ENCODE measurements around the gene SLC25A51. TPM values are rescaled to one million over a fixed set of nuclear protein-coding genes. Genes with fewer than 3 reads are reported as not detected.

The SLC25A51 gene
- total RNA-seq, 5 donors from 2014 or later (not counting 1 experiment from before 2014, with no cell fraction given) = 19.7 to 37.6 (median 32.4) TPM

DNA sequence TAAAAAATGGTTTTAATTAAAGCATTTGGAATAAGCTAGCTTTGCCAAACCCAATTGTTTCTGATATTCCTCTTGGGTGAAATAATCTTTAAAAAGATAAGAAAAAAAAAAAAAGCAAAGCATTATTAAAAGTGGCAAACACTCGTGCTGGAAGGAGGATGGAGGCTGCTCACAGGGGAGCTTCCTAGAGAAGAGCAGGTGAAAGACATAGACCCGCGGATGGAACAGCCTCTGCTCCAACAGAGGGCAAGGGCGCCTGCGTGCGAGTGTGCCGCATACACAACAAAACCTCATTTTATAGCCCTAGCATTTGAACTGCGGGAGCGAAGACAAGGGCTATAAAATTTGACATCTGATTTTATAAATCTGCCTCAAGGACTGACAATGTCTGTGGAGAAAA, 33.4 kb upstream of the SLC25A51 start:
- no peaks in the 10 kb centered on the region for H3K4me1 ChIP-seq (ENCODE audit: control insufficient read depth in 1 of 2, extremely low read depth in 1 of 2, insufficient read depth in 2 of 2, low read length in 2 of 2)
- no peak overlapping the region for H3K4me3 ChIP-seq (ENCODE audit: control insufficient read depth in 1 of 2, extremely low read depth in 1 of 2, low read length in 1 of 2)
- no peaks in the 10 kb centered on the region for H3K36me3 ChIP-seq (ENCODE audit: control insufficient read depth in 2 of 2, extremely low read depth in 1 of 2, insufficient read depth in 1 of 2, low read length in 1 of 2)
- ChIA-PET CTCF (no interaction called here), POLR2A (no interaction called here)
- Mint-ChIP-seq H3K4me3 (no peak overlapping the region), H3K36me3 (no peaks in the 10 kb centered on the region), H3K27ac (no peak overlapping the region), H3K4me1 (no peaks in the 10 kb centered on the region), H3K27me3 (no peaks in the 10 kb centered on the region), H3K9me3 (no peaks in the 10 kb centered on the region)
- peaks cover 0 to 6% of the 10 kb centered on the region in 2 experiments for H3K27me3 ChIP-seq (replicated peaks in 1 of 2; ENCODE audit: control insufficient read depth in 2 of 2, extremely low read depth in 1 of 2, insufficient read depth in 2 of 2, low read length in 1 of 2)
- ATAC-seq (replicated peaks in 1 of 4) = no peak
- no peaks in the 10 kb centered on the region for H3K9me3 ChIP-seq
- 20% methylated on average over 1 of the region's 9 CpGs for whole genome bisulfite sequencing (ENCODE audit: insufficient coverage)
- H3K27ac ChIP-seq (ENCODE audit: low read length) = no peak overlapping the region
- no peak for DNase-seq

DNA sequence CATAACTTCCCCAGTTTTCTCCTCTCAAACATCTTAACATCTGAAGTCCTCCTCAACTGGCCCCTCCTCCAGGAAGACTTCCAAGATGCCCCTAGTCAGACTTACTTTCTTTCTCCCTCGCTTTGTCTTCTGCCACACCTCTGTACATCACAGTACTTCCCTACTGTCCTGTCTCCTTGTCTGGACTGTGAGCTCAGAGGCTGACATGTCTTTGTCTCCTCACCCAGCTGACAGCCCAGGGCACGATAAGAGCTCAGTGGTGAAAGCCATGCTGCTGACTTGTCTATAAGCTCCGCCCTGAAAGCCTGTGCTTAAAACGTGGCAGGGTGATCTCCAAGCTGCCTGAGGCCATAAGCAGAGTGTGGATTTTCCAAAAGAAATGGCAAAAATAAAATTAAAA, 33.0 kb upstream of the SLC25A51 start:
- no peak for ATAC-seq (replicated peaks in 1 of 4)
- Mint-ChIP-seq H3K36me3 (no peaks in the 10 kb centered on the region), H3K4me1 (no peaks in the 10 kb centered on the region), H3K27me3 (no peaks in the 10 kb centered on the region), H3K4me3 (no peak overlapping the region), H3K27ac (no peak overlapping the region), H3K9me3 (no peaks in the 10 kb centered on the region)
- Histone ChIP-seq H3K4me3 (ENCODE audit: control insufficient read depth in 1 of 2, extremely low read depth in 1 of 2, low read length in 1 of 2) (no peak overlapping the region), H3K36me3 (ENCODE audit: control insufficient read depth in 2 of 2, extremely low read depth in 1 of 2, insufficient read depth in 1 of 2, low read length in 1 of 2) (no peaks in the 10 kb centered on the region), H3K4me1 (ENCODE audit: control insufficient read depth in 1 of 2, extremely low read depth in 1 of 2, insufficient read depth in 2 of 2, low read length in 2 of 2) (no peaks in the 10 kb centered on the region), H3K27me3 (replicated peaks in 1 of 2; ENCODE audit: control insufficient read depth in 2 of 2, extremely low read depth in 1 of 2, insufficient read depth in 2 of 2, low read length in 1 of 2) (peaks cover 0 to 4% of the 10 kb centered on the region in 2 experiments), H3K9me3 (no peaks in the 10 kb centered on the region), H3K27ac (ENCODE audit: low read length) (no peak overlapping the region)
- WGBS (ENCODE audit: insufficient coverage) = 87% methylated on average over 3 of the region's 4 CpGs
- DNase-seq = no peak
- ChIA-PET CTCF (no interaction called here), POLR2A (no interaction called here)

DNA sequence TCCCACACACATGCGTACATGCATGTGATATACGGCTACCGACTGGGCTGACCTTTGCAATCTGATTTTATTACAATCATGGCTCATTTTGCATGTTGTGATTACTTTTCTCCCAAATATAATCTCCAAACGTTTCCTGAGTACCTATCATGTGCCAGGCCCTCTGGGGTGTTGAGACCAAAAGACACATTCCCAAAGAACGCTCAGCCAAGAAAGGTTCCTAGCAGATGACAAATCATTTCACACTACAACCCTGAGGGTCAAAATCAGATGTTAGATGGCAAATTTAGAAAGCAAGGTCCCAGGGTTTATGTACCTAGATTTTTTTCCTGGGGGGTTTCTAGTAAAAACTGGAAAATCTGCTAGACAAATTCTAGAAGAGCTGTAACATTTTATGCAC, 32.4 kb upstream of the SLC25A51 start:
- Mint-ChIP-seq H3K4me3 (no peak overlapping the region), H3K27ac (no peak overlapping the region), H3K36me3 (no peaks in the 10 kb centered on the region), H3K27me3 (no peaks in the 10 kb centered on the region), H3K9me3 (no peaks in the 10 kb centered on the region), H3K4me1 (no peaks in the 10 kb centered on the region)
- ChIA-PET POLR2A (no interaction called here), CTCF (no interaction called here)
- H3K4me1 ChIP-seq (ENCODE audit: control insufficient read depth in 1 of 2, extremely low read depth in 1 of 2, insufficient read depth in 2 of 2, low read length in 2 of 2) = no peaks in the 10 kb centered on the region
- no peak overlapping the region for H3K27ac ChIP-seq (ENCODE audit: low read length)
- H3K4me3 ChIP-seq (ENCODE audit: control insufficient read depth in 1 of 2, extremely low read depth in 1 of 2, low read length in 1 of 2) = no peak overlapping the region
- WGBS (ENCODE audit: insufficient coverage) = no CpG with 5 or more reads among the region's 5 CpGs
- H3K36me3 ChIP-seq (ENCODE audit: control insufficient read depth in 2 of 2, extremely low read depth in 1 of 2, insufficient read depth in 1 of 2, low read length in 1 of 2) = no peaks in the 10 kb centered on the region
- H3K9me3 ChIP-seq = no peaks in the 10 kb centered on the region
- ATAC-seq (replicated peaks in 1 of 4) (no peak), DNase-seq (no peak)
- peaks cover 0 to 3% of the 10 kb centered on the region in 2 experiments for H3K27me3 ChIP-seq (replicated peaks in 1 of 2; ENCODE audit: control insufficient read depth in 2 of 2, extremely low read depth in 1 of 2, insufficient read depth in 2 of 2, low read length in 1 of 2)

DNA sequence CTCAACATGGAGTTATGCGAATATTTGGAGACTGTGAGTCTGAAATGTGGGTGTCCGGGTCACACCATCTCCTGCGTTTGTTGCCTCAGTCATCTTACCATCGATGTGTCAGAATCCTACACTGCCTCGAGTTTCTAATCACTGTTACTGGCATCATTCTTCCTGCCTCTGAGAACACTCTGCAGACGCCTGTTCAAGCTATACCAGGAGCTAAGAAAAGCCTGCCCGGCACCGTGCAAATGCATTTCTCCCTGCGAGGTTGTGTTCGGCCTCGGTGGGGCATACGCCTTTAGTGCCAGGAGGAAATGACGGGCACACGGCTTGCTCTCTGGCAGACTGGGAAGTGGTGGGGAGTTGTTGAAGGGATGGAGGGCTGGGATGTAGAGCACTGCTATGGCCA, 31.2 kb upstream of the SLC25A51 start:
- CTCF ChIA-PET = no interaction called here
- WGBS (ENCODE audit: insufficient coverage) = 90% methylated on average over 12 of the region's 14 CpGs

DNA sequence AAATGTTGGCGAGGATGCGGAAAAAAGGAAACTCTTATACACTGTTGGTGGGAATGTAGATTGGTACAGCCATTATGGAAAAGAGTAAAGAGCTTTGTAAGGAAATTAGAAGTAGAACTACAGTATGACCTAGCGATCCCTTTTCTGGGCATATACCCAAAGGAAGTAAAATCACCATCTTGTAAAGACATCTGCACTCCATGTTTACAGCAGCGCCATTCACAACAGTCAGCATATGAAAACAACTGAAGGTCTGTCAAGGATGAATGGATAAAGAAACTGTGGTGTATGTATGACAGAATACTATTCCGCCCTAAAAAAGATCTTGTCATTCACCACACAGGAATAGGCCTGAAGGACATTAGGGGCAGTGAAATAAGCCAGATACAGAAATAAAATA, 27.7 kb upstream of the SLC25A51 start:
- Mint-ChIP-seq H3K27me3 (peaks cover 0 to 2% of the 10 kb centered on the region in 2 donors), H3K4me3 (no peak overlapping the region), H3K9me3 (no peaks in the 10 kb centered on the region), H3K36me3 (no peaks in the 10 kb centered on the region), H3K4me1 (no peaks in the 10 kb centered on the region), H3K27ac (no peak overlapping the region)
- WGBS (ENCODE audit: insufficient coverage) = no CpG with 5 or more reads among the region's 5 CpGs
- H3K9me3 ChIP-seq = no peaks in the 10 kb centered on the region
- H3K27me3 ChIP-seq (replicated peaks in 1 of 2; ENCODE audit: control insufficient read depth in 2 of 2, extremely low read depth in 1 of 2, insufficient read depth in 2 of 2, low read length in 1 of 2) = peaks cover 0 to 17% of the 10 kb centered on the region in 2 experiments
- no peak for DNase-seq
- no peak for ATAC-seq (replicated peaks in 1 of 4)
- H3K36me3 ChIP-seq (ENCODE audit: control insufficient read depth in 2 of 2, extremely low read depth in 1 of 2, insufficient read depth in 1 of 2, low read length in 1 of 2) = no peaks in the 10 kb centered on the region
- ChIA-PET CTCF (no interaction called here), POLR2A (no interaction called here)
- no peak overlapping the region for H3K4me3 ChIP-seq (ENCODE audit: control insufficient read depth in 1 of 2, extremely low read depth in 1 of 2, low read length in 1 of 2)
- H3K4me1 ChIP-seq (ENCODE audit: control insufficient read depth in 1 of 2, extremely low read depth in 1 of 2, insufficient read depth in 2 of 2, low read length in 2 of 2) = no peaks in the 10 kb centered on the region
- no peak overlapping the region for H3K27ac ChIP-seq (ENCODE audit: low read length)

More for the DNA sequence above, 31.2 kb upstream of the SLC25A51 start:
- Mint-ChIP-seq H3K9me3 (no peaks in the 10 kb centered on the region), H3K27ac (no peak overlapping the region), H3K36me3 (no peaks in the 10 kb centered on the region), H3K4me1 (no peaks in the 10 kb centered on the region), H3K4me3 (no peak overlapping the region), H3K27me3 (no peaks in the 10 kb centered on the region)
- no peak for ATAC-seq (replicated peaks in 1 of 4)
- no peaks in the 10 kb centered on the region for H3K9me3 ChIP-seq
- H3K27ac ChIP-seq (ENCODE audit: low read length) = no peak overlapping the region
- no peak overlapping the region for H3K4me3 ChIP-seq (ENCODE audit: control insufficient read depth in 1 of 2, extremely low read depth in 1 of 2, low read length in 1 of 2)
- peaks cover 0 to 3% of the 10 kb centered on the region in 2 experiments for H3K27me3 ChIP-seq (replicated peaks in 1 of 2; ENCODE audit: control insufficient read depth in 2 of 2, extremely low read depth in 1 of 2, insufficient read depth in 2 of 2, low read length in 1 of 2)
- DNase-seq = no peak
- no peaks in the 10 kb centered on the region for H3K36me3 ChIP-seq (ENCODE audit: control insufficient read depth in 2 of 2, extremely low read depth in 1 of 2, insufficient read depth in 1 of 2, low read length in 1 of 2)
- no peaks in the 10 kb centered on the region for H3K4me1 ChIP-seq (ENCODE audit: control insufficient read depth in 1 of 2, extremely low read depth in 1 of 2, insufficient read depth in 2 of 2, low read length in 2 of 2)
- POLR2A ChIA-PET = no interaction called here

DNA sequence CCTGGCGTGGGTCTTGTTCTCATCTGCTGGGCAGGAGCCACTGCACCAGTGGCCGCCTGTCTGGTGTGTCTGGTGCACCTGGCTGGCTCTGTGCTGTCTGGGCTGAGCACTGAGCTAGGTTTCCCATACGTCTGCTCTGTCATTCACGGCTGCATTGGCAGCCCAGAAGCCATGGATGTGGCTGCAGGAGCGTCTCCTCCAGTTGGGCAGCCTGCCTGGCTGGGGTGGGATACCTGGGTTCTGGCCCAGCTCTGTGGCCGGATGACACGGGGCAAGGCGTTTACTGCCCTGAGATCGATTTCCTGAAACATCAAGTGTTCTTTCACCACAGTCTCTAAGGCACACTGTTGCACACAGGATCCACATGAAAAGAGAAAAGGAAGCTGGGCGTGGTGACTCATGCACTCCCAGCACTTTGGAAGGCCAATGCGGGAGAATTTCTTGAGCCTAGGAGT, 25.5 kb upstream of the SLC25A51 start:
- H3K4me1 ChIP-seq (ENCODE audit: control insufficient read depth in 1 of 2, extremely low read depth in 1 of 2, insufficient read depth in 2 of 2, low read length in 2 of 2) = no peaks in the 10 kb centered on the region
- no peak overlapping the region for H3K4me3 ChIP-seq (ENCODE audit: control insufficient read depth in 1 of 2, extremely low read depth in 1 of 2, low read length in 1 of 2)
- no peaks in the 10 kb centered on the region for H3K36me3 ChIP-seq (ENCODE audit: control insufficient read depth in 2 of 2, extremely low read depth in 1 of 2, insufficient read depth in 1 of 2, low read length in 1 of 2)
- H3K4me3 Mint-ChIP-seq = no peak overlapping the region
- H3K27ac Mint-ChIP-seq = no peak overlapping the region
- H3K9me3 Mint-ChIP-seq = no peaks in the 10 kb centered on the region
- DNase-seq (no peak), ATAC-seq (replicated peaks in 1 of 4) (no peak)
- WGBS (ENCODE audit: insufficient coverage) = 44% methylated on average over 9 of the region's 11 CpGs
- no peaks in the 10 kb centered on the region for H3K36me3 Mint-ChIP-seq
- no peak overlapping the region for H3K27ac ChIP-seq (ENCODE audit: low read length)
- H3K27me3 ChIP-seq (replicated peaks in 1 of 2; ENCODE audit: control insufficient read depth in 2 of 2, extremely low read depth in 1 of 2, insufficient read depth in 2 of 2, low read length in 1 of 2) = peaks cover 0 to 17% of the 10 kb centered on the region in 2 experiments
- H3K4me1 Mint-ChIP-seq = no peaks in the 10 kb centered on the region
- H3K9me3 ChIP-seq = no peaks in the 10 kb centered on the region
- CTCF ChIA-PET = no interaction called here
- POLR2A ChIA-PET = no interaction called here
- peaks cover 0 to 2% of the 10 kb centered on the region in 2 donors for H3K27me3 Mint-ChIP-seq
